Left ventricle myocardium inferior (tissue), 1 donor: ENCODE measurements around the gene MALRD1. TPM values are rescaled to one million over a fixed set of nuclear protein-coding genes. Genes with fewer than 3 reads are reported as not detected.

Source experiments
- DNase-seq: peaks from one replicate; pipeline ENCODE4 v3.0.0-alpha.2; 2020
- H3K27ac ChIP-seq: fragments of 200-600 bp; replicated peaks from 2 replicates; pipeline ENCODE4 v1.8.0; 2021
- H3K27me3 ChIP-seq: fragments of 200-600 bp; 2 replicates; pipeline ENCODE4 v1.8.0; 2021; ENCODE audit warnings: low read depth
- H3K36me3 ChIP-seq: fragments of 200-600 bp; 2 replicates; pipeline ENCODE4 v1.8.0; 2021
- H3K4me1 ChIP-seq: fragments of 200-600 bp; 2 replicates; pipeline ENCODE4 v1.8.0; 2021
- H3K4me3 ChIP-seq: fragments of 200-600 bp; 2 replicates; pipeline ENCODE4 v1.8.0; 2021; ENCODE audit warnings: mild to moderate bottlenecking, moderate library complexity
- H3K9me3 ChIP-seq: fragments of 200-600 bp; replicated peaks from 2 replicates; pipeline ENCODE4 v1.8.0; 2021
- CTCF ChIP-seq: fragments of 200-600 bp; IDR thresholded peaks from 2 replicates; pipeline ENCODE4 v1.8.0; 2021; ENCODE audit warnings: antibody characterized with exemption, mild to moderate bottlenecking, borderline replicate concordance
- intact Hi-C: fragments of 100-400 bp; cut with micrococcal nuclease; formaldehyde crosslinking; loops from one replicate; pipeline ENCODE4 v1.11.0; 2022
- total RNA-seq: library from RNA; stranded (reverse); fragmentation: NEBNext Ultra II Directional; extraction: Animal tissue kit (Norgen Biotek cat#: 25700); gene quantifications from one replicate; pipeline ENCODE4 v1.2.1, GENCODE V29; 2021
- donor health status: DM: no; HTN: yes; CAD: no; lungs with severe emphysema.

The MALRD1 gene
- total RNA-seq, 1 donor from 2014 or later = 0.47 TPM

GRCh38 chr10:19169041-19169440, 120.4 kb downstream of the MALRD1 start:
- no peak for DNase-seq
- no peaks in the 10 kb centered on the region for H3K9me3 ChIP-seq
- no peaks in the 10 kb centered on the region for H3K4me1 ChIP-seq
- H3K27me3 ChIP-seq = no peaks in the 10 kb centered on the region
- no peak for TF ChIP-seq CTCF
- H3K36me3 ChIP-seq = no peaks in the 10 kb centered on the region
- no peak overlapping the region for H3K4me3 ChIP-seq
- no peak overlapping the region for H3K27ac ChIP-seq
- intact Hi-C loops = no loop called here

- TF ChIP-seq CTCF = no peak
- Histone ChIP-seq H3K27ac (no peak overlapping the region), H3K9me3 (no peaks in the 10 kb centered on the region), H3K4me1 (no peaks in the 10 kb centered on the region), H3K36me3 (no peaks in the 10 kb centered on the region), H3K27me3 (no peaks in the 10 kb centered on the region), H3K4me3 (no peak overlapping the region)
- intact Hi-C loops = no loop called here
- no peak for DNase-seq
These were observed 121.1 kb downstream of the MALRD1 start for GRCh38 chr10:19169684-19170083.

GRCh38 chr10:19178675-19179074, 130.1 kb downstream of the MALRD1 start:
- H3K27ac ChIP-seq = no peak overlapping the region
- H3K4me1 ChIP-seq = no peaks in the 10 kb centered on the region
- H3K27me3 ChIP-seq = no peaks in the 10 kb centered on the region
- DNase-seq = no peak
- intact Hi-C loops = no loop called here
- no peaks in the 10 kb centered on the region for H3K9me3 ChIP-seq
- TF ChIP-seq CTCF = no peak
- no peaks in the 10 kb centered on the region for H3K36me3 ChIP-seq
- no peak overlapping the region for H3K4me3 ChIP-seq

- no peak for TF ChIP-seq CTCF
- Histone ChIP-seq H3K4me1 (no peaks in the 10 kb centered on the region), H3K36me3 (no peaks in the 10 kb centered on the region), H3K27me3 (no peaks in the 10 kb centered on the region), H3K4me3 (no peak overlapping the region), H3K27ac (no peak overlapping the region), H3K9me3 (peaks cover 4% of the 10 kb centered on the region)
- intact Hi-C loops = no loop called here
- no peak for DNase-seq
These were observed 136.3 kb downstream of the MALRD1 start for GRCh38 chr10:19184891-19185290.

- no peaks in the 10 kb centered on the region for H3K4me1 ChIP-seq
- H3K9me3 ChIP-seq = peaks cover 11% of the 10 kb centered on the region
- no peak overlapping the region for H3K4me3 ChIP-seq
- H3K36me3 ChIP-seq = no peaks in the 10 kb centered on the region
- intact Hi-C loops = no loop called here
- no peak for DNase-seq
- H3K27ac ChIP-seq = no peak overlapping the region
- TF ChIP-seq CTCF = no peak
- H3K27me3 ChIP-seq = no peaks in the 10 kb centered on the region
These were observed 146.3 kb downstream of the MALRD1 start for GRCh38 chr10:19194866-19195265.

- no peak for TF ChIP-seq CTCF
- H3K36me3 ChIP-seq = no peaks in the 10 kb centered on the region
- H3K27me3 ChIP-seq = no peaks in the 10 kb centered on the region
- H3K27ac ChIP-seq = no peak overlapping the region
- H3K4me3 ChIP-seq = no peak overlapping the region
- no peak for DNase-seq
- no peaks in the 10 kb centered on the region for H3K4me1 ChIP-seq
- H3K9me3 ChIP-seq = peaks cover 3% of the 10 kb centered on the region
- intact Hi-C loops = no loop called here
These were observed 147.1 kb downstream of the MALRD1 start for GRCh38 chr10:19195698-19196097.
